Measurements from ENCODE around the gene SSTR5. TPM values are rescaled to one million over a fixed set of nuclear protein-coding genes. Genes with fewer than 3 reads are reported as not detected.
"Not testable (repeated sequence)": the region's sequence is repeated elsewhere in the genome, so short reads cannot be mapped to it uniquely, and the experiment has no call there.

The SSTR5 gene
- not detected for total RNA-seq

- ChIA-PET CTCF (no interaction called here), POLR2A (no interaction called here)
- Mint-ChIP-seq H3K27ac (no peak within 1 kb of the TSS), H3K27me3 (peaks cover 14% of the 10 kb centered on the region), H3K4me1 (peaks cover 1% of the 10 kb centered on the region), H3K36me3 (ENCODE audit: low read depth) (no peaks in the 10 kb centered on the region), H3K9me3 (no peaks in the 10 kb centered on the region), H3K4me3 (no peak within 1 kb of the TSS)
- no peak for DNase-seq
These were observed at the start of gene SSTR5 for GRCh38 chr16:1072526-1073261. Gene SSTR5, plus strand, starts transcription at chr16:1072747. Its CDS starts 6,122 bp downstream, at chr16:1078869.

- ChIA-PET CTCF (no interaction called here), POLR2A (no interaction called here)
- Mint-ChIP-seq H3K27me3 (no peaks in the 10 kb centered on the region), H3K27ac (no peak overlapping the region), H3K36me3 (ENCODE audit: low read depth) (no peaks in the 10 kb centered on the region), H3K4me1 (no peaks in the 10 kb centered on the region), H3K9me3 (no peaks in the 10 kb centered on the region), H3K4me3 (no peak overlapping the region)
- no peak for DNase-seq
These were observed 48.4 kb upstream of the SSTR5 start for GRCh38 chr16:1024138-1024537.

GRCh38 chr16:1025183-1025809 is 47.3 kb upstream of the SSTR5 start:
- not testable (repeated sequence) for H3K4me1 Mint-ChIP-seq
- DNase-seq, result peak; percentile 26

GRCh38 chr16:1026057-1026783 is 46.3 kb upstream of the SSTR5 start:
- no peak overlapping the region for H3K27ac Mint-ChIP-seq
- H3K27me3 Mint-ChIP-seq, result peaks cover 3% of the 10 kb centered on the region
- POLR2A ChIA-PET, result no interaction called here
- no peaks in the 10 kb centered on the region for H3K36me3 Mint-ChIP-seq (ENCODE audit: low read depth)
- no peaks in the 10 kb centered on the region for H3K4me1 Mint-ChIP-seq
- no peak for DNase-seq
- CTCF ChIA-PET, result no interaction called here
- no peaks in the 10 kb centered on the region for H3K9me3 Mint-ChIP-seq
- H3K4me3 Mint-ChIP-seq, result no peak overlapping the region

More at GRCh38 chr16:1025183-1025809, 47.3 kb upstream of the SSTR5 start:
- H3K4me3 Mint-ChIP-seq; H3K36me3 Mint-ChIP-seq (ENCODE audit: low read depth); POLR2A ChIA-PET; CTCF ChIA-PET; H3K27ac Mint-ChIP-seq; H3K9me3 Mint-ChIP-seq; H3K27me3 Mint-ChIP-seq: not testable (repeated sequence)

GRCh38 chr16:1026784-1027500 is 45.6 kb upstream of the SSTR5 start:
- no peak overlapping the region for H3K27ac Mint-ChIP-seq
- no peaks in the 10 kb centered on the region for H3K9me3 Mint-ChIP-seq
- no peaks in the 10 kb centered on the region for H3K36me3 Mint-ChIP-seq (ENCODE audit: low read depth)
- H3K4me3 Mint-ChIP-seq, result no peak overlapping the region
- H3K4me1 Mint-ChIP-seq, result no peaks in the 10 kb centered on the region
- POLR2A ChIA-PET, result no interaction called here
- DNase-seq, result no peak
- CTCF ChIA-PET, result no interaction called here
- peaks cover 3% of the 10 kb centered on the region for H3K27me3 Mint-ChIP-seq

- POLR2A ChIA-PET, result no interaction called here
- Mint-ChIP-seq H3K27me3 (peaks cover 3% of the 10 kb centered on the region), H3K9me3 (no peaks in the 10 kb centered on the region), H3K36me3 (ENCODE audit: low read depth) (no peaks in the 10 kb centered on the region), H3K4me3 (no peak overlapping the region), H3K27ac (no peak overlapping the region), H3K4me1 (no peaks in the 10 kb centered on the region)
- CTCF ChIA-PET, result no interaction called here
- no peak for DNase-seq
These were observed 45.1 kb upstream of the SSTR5 start for GRCh38 chr16:1027501-1027815.

GRCh38 chr16:1028056-1028455 is 44.5 kb upstream of the SSTR5 start:
- Mint-ChIP-seq H3K4me1 (no peaks in the 10 kb centered on the region), H3K4me3 (no peak overlapping the region), H3K9me3 (no peaks in the 10 kb centered on the region), H3K36me3 (ENCODE audit: low read depth) (no peaks in the 10 kb centered on the region), H3K27me3 (peaks cover 3% of the 10 kb centered on the region), H3K27ac (no peak overlapping the region)
- DNase-seq, result no peak
- ChIA-PET POLR2A (no interaction called here), CTCF (no interaction called here)

- Mint-ChIP-seq H3K27me3 (peaks cover 3% of the 10 kb centered on the region), H3K4me1 (no peaks in the 10 kb centered on the region), H3K4me3 (no peak overlapping the region), H3K36me3 (ENCODE audit: low read depth) (no peaks in the 10 kb centered on the region), H3K27ac (no peak overlapping the region), H3K9me3 (no peaks in the 10 kb centered on the region)
- ChIA-PET POLR2A (no interaction called here), CTCF (no interaction called here)
- no peak for DNase-seq
These were observed 43.9 kb upstream of the SSTR5 start for GRCh38 chr16:1028524-1029258.

GRCh38 chr16:1029259-1029545 is 43.3 kb upstream of the SSTR5 start:
- Mint-ChIP-seq H3K4me3 (no peak overlapping the region), H3K9me3 (no peaks in the 10 kb centered on the region), H3K27me3 (peaks cover 3% of the 10 kb centered on the region), H3K27ac (no peak overlapping the region), H3K36me3 (ENCODE audit: low read depth) (no peaks in the 10 kb centered on the region), H3K4me1 (no peaks in the 10 kb centered on the region)
- POLR2A ChIA-PET, result no interaction called here
- DNase-seq, result no peak
- CTCF ChIA-PET, result no interaction called here

- peaks cover 3% of the 10 kb centered on the region for H3K27me3 Mint-ChIP-seq
These were observed 42.1 kb upstream of the SSTR5 start for GRCh38 chr16:1030473-1030901.

GRCh38 chr16:1031666-1032065 is 40.9 kb upstream of the SSTR5 start:
- peaks cover 3% of the 10 kb centered on the region for H3K27me3 Mint-ChIP-seq
- H3K4me3 Mint-ChIP-seq, result no peak overlapping the region
- POLR2A ChIA-PET, result no interaction called here
- H3K27ac Mint-ChIP-seq, result no peak overlapping the region
- CTCF ChIA-PET, result no interaction called here
- no peaks in the 10 kb centered on the region for H3K9me3 Mint-ChIP-seq
- H3K4me1 Mint-ChIP-seq, result no peaks in the 10 kb centered on the region
- no peaks in the 10 kb centered on the region for H3K36me3 Mint-ChIP-seq (ENCODE audit: low read depth)
- no peak for DNase-seq

More at GRCh38 chr16:1030473-1030901, 42.1 kb upstream of the SSTR5 start:
- Mint-ChIP-seq H3K9me3 (no peaks in the 10 kb centered on the region), H3K27ac (no peak overlapping the region), H3K36me3 (ENCODE audit: low read depth) (no peaks in the 10 kb centered on the region), H3K4me3 (no peak overlapping the region), H3K4me1 (no peaks in the 10 kb centered on the region)
- DNase-seq, result no peak
- ChIA-PET POLR2A (no interaction called here), CTCF (no interaction called here)

GRCh38 chr16:1032607-1033006 is 39.9 kb upstream of the SSTR5 start:
- no peak for DNase-seq
- CTCF ChIA-PET, result no interaction called here
- no peak overlapping the region for H3K4me3 Mint-ChIP-seq
- POLR2A ChIA-PET, result no interaction called here
- H3K9me3 Mint-ChIP-seq, result no peaks in the 10 kb centered on the region
- H3K36me3 Mint-ChIP-seq (ENCODE audit: low read depth), result no peaks in the 10 kb centered on the region
- H3K27me3 Mint-ChIP-seq, result peaks cover 3% of the 10 kb centered on the region
- no peak overlapping the region for H3K27ac Mint-ChIP-seq
- no peaks in the 10 kb centered on the region for H3K4me1 Mint-ChIP-seq

- H3K27ac Mint-ChIP-seq, result no peak overlapping the region
- H3K36me3 Mint-ChIP-seq (ENCODE audit: low read depth), result no peaks in the 10 kb centered on the region
- ChIA-PET POLR2A (no interaction called here), CTCF (no interaction called here)
- no peaks in the 10 kb centered on the region for H3K4me1 Mint-ChIP-seq
- no peak overlapping the region for H3K4me3 Mint-ChIP-seq
- peaks cover 3% of the 10 kb centered on the region for H3K27me3 Mint-ChIP-seq
- H3K9me3 Mint-ChIP-seq, result no peaks in the 10 kb centered on the region
- DNase-seq, result no peak
These were observed 39.3 kb upstream of the SSTR5 start for GRCh38 chr16:1033128-1033679.
